ENCODE data around the gene ITGAV.
A peak's percentile ranks its signal among the peaks of the same experiment; 100 is the strongest.

ITGAV gene

DNA sequence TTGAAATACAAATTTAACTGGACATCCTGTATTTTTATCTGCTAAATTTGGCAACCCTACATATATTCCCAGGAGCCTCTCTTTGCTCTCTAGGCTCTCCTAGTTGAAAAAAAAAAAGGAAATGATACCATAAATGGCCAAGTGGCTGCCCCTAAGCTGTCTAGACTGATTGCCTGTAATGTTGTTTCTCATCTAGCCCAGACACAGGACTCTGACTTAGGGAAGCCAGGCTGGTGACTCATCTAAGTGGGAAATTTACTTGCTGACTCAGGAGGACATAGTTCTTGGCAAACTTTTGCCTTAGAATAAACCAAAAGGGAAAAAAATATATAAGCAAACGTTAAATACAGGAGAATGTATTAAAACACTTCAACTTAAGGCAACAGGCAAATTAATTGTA is 14.6 kb upstream of the ITGAV start:
- no peak for DNase-seq (ENCODE audit: low read depth in 3 of 3)

DNA sequence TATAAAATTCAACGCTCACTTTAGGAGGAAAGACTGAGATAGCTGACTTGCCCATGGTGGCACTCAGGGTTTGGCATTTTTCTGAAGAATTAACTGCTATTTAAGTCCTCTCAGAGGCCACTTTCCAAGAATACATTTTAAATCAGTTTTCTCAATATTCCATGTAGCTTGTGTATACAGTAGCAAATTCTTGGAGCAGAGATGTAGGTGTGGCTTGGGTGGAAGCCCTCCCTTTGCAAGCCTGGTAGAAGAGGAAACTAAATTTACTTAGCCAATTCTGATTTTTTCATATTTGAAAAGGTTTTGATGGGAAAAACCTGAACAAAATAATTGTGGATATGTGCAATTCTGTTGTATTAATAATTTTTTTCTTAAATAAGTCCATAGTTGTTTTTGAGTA is 14.0 kb upstream of the ITGAV start:
- DNase-seq (ENCODE audit: low read depth in 3 of 3) = no peak

DNA sequence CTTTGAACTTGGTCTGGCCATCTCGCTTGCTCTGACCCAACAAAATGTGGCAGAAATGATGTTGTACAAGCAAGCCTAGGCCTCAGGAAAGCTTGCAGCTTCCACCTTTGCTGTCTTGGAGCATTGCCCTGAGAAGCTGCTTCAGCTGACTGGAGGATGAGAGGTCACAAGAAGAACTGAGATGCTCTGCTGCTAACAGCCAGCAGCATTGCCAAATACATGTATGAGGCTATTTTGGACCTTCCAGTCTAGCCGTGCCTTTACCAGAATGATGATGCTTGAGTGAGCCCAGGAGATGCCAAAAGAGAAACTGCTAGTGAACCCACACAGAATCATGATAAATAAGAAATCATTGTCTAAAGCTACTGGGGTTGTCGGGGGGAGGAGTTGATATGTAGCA is 13.2 kb upstream of the ITGAV start:
- DNase-seq (ENCODE audit: low read depth in 3 of 3) = no peak

DNA sequence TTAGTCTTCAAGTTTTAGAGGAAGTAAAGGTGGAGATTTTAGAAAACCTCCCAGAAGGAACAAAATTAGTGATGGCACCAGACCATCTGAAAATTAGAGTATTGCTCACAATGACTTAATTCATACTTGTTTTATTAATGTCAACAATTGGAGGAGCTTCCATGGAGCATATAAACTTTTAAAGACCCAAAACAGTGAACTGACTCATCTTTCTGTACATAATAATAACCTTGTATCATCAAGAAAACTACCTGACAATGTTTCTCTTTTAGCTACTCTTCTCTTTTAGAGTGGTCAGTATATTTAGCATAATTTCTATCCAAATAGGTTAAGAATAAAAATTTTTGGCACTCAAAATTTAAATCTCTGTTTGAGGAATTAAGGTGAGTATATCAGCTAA is 7.2 kb upstream of the ITGAV start:
- DNase-seq (ENCODE audit: low read depth in 3 of 3) = no peak

DNA sequence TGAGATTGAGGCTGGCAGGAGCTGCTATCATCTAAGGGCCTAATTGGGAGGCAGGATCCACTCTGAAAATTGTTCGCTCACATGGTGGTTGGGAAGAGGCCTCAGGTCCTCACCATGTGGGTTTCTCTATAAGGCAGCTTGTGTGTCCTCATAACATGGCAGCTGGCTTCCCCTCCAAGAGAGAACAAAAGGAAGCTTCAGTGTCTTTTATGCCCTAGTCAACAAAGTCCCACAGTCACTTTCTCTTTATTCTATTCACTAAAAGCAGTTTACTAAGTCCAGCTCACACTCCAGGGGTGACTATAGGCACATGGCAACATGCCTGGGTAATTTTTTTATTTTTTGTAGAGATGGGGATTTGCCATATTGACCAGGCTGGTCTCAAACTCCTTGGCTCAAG is 5.8 kb upstream of the ITGAV start:
- no peak for DNase-seq (ENCODE audit: low read depth in 3 of 3)

DNA sequence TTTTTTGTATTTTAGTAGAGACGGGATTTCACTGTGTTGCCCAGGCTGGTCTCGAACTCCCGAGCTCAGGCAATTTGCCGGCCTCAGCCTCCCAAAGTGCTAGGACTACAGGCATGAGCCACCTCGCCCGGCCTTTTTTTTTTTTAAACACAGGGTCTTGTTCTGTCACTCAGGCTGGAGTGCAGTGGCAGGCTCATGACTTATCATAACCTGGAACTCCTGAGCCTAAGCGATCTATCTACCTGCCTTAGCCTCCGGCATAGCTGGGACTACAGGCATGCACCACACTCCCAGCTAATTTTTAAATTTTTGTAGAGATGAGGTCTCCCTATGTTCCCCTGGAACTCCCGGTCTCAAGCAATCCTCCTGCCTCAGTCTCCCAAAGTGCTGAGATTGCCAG is 1.4 kb upstream of the ITGAV start:
- DNase-seq (ENCODE audit: low read depth in 3 of 3) = no peak

DNA sequence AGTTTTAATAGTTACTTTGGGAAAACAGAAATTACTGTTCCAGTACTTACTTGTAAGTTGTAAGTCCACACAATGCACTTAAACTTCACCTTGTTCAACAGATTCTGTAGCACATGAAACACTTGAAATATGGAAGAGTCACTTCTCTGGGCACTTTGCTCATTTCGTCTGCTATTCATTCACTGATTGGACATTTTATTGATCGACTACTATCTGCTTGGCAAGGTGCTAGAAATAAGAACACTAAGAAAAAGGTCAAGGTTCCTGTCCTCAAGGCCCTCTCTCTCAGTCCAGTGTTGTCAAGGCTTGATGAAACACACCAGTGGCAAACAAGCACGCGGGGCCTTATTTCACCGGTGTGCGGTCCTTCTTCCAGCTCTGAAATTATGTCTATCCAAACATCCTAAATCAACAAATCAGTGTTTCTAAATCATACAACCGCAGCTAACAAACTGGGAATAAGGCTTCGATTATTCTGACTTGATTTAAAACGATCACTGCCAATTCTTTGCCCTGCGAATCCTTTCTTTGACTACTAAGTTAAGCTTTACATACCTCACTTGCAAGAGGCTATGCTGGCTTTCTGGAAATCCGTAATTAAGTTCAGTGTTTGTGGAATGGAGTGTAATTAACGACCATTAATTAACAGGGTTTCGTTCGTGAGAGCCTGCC is 780 bp upstream of the ITGAV start:
- DNase-seq (ENCODE audit: low read depth in 3 of 3) = no peak

DNA sequence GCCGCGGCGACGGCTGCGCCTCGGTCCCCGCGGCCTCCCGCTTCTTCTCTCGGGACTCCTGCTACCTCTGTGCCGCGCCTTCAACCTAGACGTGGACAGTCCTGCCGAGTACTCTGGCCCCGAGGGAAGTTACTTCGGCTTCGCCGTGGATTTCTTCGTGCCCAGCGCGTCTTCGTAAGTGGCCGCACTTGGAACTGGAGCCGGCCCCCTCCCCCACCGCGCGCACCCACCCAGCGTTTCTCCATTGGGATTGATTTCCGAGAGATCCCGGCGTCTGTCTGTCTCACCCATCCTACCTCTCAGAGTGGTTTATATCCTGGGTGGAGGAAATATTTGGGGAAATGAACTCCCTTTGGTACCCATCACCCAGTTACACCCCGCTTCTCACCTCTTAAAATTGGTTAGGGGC is 498 bp downstream of the ITGAV start:
- DNase-seq (ENCODE audit: low read depth in 3 of 3) = no peak

DNA sequence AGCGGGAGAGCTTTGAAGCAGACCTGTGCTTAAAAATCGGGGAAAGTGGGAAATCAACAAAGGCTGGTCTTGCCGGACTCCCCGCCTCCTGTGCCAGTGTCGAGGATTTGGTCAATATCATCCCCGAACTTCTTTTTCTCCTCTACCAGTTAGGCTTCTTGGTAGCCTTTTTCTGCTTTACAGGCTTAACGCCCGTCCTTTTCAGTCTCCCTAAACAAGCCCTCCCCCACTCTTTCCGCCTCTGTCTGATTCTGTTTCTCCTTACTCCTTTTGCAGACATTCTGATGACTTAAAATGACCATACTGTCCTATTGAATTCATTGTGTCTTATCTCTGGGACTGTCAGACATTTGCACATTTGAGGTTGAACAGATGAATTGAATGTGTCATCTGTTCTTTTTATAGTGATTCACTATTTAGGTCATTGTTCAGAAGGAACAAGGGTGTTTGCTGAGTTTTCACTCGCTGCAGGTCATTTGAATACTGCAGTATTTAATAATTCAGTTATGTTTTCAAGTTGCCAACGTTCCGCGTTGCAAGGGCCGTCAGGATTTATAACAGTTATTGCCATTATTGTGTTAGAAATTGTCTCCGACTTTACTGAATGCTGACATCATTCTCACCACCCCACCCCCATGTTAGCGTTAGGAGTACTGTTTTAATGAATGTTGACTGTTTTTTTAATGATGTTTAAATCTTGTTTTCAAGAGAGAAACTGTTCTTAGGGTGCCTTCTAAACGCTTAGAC is 1.1 kb downstream of the ITGAV start:
- peak in 1 of 3 experiments; percentile 5 for DNase-seq (ENCODE audit: low read depth in 3 of 3)

DNA sequence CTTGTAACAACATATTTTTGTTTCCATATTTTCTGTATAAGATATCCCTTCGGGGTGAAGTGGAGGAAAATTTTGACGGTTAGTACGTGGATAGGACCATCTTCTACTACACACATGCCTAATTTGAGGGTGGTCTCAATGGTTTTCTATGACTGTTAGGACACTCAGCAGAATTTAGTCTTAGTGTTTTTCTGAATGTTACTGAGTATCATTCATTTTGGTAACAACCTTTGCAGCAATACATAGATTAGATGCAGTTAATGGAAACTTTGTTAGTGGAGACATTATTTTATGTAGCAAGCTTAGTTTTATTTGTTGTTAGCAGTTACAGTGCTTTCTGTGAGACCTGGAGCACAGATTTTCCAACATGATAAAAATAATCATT is 1.6 kb downstream of the ITGAV start:
- DNase-seq (ENCODE audit: low read depth in 3 of 3) = no peak

DNA sequence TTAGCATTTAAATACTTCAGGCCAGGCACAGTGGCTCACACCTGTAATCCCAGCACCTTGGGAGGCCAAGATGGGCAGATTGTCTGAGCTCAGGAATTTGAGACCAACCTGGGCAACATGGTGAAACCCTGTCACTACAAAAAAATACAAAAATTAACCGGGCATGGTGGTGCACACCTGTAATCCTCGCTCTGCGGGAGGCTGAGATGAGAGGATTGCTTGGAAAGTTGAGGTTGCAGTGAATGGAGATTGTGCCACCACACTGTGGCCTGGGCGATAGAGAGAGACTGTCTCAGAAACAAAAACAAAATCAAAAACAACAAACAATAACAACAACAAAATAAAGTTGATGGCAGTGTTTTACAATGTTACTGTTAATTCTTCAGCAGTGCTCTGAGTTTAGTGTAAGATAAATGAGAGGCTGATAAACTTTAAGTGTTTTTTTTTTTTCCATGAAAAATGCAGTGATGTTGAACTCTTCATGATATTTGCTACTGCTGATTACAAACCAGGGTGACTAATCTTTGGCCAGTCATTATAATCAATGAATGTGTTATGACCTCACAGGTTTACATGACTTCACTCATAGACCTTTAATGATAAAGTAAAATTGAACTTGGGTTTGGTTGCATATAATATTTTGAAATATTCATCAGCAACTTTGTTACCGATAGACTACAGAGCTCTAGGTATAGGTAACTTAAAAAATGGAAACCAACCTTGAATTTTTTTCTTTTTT is 2.5 kb downstream of the ITGAV start:
- DNase-seq (ENCODE audit: low read depth in 3 of 3) = no peak

DNA sequence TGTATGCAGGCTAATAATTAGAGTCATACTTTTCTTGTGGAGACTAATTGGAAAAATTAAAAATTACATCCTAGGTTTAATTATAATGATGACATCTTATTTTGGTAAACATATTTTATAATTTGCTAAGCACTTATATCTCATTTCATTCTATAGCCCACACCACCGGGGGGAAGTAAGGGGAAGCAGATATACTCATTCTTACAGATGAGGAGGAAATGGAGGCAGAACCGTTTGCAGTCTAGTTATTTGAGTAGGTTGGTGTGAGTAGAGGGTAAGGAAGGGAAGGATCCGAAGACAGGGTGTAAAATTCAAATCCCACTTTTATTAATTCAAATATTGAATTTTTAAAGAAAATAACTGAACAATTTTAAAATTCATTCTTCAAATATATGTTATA is 3.7 kb downstream of the ITGAV start:
- no peak for DNase-seq (ENCODE audit: low read depth in 3 of 3)

DNA sequence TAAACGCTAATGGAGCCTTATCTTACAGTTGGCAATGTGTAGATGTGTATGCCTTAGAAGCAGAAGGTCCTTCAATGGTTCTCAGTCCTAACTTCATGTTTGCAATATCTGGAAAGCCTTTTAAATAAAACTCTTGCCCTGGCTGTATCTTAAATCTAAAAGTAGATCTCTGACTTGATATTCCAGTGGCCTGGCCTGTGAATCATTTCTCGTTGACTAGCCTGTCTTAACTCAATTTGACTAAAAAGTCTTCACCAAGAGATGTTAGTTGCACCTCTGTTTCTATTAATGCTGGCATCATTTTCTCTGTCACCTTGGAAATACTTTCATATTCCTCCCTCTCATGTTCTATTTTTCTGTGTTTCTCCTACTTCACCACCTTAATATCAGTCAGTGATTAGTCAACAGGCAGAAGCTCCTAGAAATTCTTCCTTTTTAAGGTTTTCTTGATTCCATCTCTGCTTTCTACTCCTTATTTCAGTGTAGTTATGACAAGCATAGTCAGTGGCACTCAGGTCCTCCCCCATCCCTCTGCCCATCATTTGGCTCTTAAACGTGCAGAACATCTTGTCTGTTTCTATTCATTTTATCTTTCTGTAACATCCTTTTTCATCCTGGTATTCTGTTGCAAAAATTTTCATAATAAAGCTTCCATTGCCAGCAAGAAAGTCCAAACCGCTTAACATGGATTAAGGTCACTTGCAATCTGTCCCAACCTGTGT is 4.3 kb downstream of the ITGAV start:
- no peak for DNase-seq (ENCODE audit: low read depth in 3 of 3)

DNA sequence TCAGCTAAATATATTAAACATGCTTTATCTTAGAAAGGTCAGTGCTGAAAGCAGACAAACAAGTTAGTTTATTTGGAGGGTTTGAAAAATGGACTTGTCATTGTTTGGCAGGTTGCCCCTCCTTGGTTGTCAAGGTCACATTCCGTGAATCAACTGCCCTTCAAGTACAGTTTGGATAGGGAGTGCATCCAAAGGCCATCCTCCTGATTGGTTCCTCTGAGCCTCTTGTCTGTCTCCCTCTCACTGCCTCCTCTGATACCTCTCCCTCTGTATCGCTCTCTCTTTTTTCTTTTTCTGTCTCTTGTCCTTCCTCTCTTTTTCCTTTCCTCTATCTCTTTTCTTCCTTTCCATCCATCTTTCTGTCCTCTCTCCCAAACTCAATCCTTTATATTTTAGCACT is 5.4 kb downstream of the ITGAV start:
- no peak for DNase-seq (ENCODE audit: low read depth in 3 of 3)

DNA sequence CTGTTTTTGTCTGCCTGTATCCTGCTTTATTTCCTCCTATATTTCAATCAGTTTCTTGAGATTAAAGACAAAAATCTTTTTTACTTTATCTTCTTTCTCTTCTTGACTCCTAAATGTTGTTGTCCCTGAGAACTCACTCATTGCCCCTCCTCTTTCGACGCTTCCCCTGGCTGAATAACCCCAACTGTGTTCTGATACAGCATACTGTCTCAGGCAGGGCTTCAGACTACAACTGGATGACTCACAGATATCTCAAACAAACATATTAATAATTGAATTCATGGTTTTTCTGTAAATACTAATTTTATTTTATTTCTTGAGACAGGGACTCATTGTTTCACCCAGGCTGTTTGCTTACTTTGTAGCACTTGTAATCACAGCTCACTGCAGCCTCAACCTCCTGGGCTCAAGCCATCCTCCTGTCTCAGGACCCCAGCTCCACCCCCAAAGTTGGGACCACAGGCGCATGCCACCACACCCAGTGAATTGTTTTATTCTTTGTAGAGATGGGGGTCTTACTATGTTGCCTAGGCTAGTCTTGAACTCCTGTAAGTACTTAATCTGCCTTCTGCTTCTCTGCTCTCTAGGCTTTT is 9.4 kb downstream of the ITGAV start:
- no peak for DNase-seq (ENCODE audit: low read depth in 3 of 3)

DNA sequence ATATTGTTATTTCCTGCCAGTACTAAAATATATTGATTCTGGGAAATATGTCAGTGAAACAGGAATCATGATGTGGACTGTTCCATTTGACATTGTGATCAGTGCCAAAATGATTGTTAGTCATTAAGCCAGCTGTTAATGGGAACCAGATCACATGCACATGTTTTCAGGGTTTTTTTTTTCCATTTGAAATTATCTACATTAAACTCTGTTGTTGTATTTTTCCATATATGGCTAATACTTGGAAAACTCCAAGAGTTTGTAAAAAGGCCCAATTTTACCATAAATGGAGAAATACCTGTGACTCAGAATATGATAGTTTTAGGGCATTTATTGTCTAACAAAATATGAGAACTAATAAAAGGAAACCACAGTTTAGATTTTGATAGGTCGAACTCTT is 13.4 kb downstream of the ITGAV start:
- DNase-seq (ENCODE audit: low read depth in 3 of 3) = no peak

DNA sequence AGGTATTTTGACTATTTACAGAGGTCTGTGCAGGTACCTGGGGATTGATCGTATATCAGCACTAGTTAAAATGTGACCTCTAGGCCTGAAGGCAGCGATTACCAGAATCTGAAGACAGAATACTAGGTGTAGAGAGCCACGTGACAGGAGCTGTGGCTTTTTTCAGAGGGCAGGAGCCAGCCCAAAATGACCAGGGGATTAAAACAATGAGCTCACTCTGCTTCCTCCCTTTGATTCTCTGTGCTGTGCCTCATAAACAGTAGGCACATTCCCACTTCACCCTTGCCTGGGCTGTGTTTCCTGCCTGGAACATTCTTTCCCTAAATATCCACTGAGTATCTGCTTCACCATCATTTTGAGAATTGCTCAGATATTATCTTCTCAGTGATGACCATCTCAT is 15.2 kb downstream of the ITGAV start:
- DNase-seq (ENCODE audit: low read depth in 3 of 3) = no peak

DNA sequence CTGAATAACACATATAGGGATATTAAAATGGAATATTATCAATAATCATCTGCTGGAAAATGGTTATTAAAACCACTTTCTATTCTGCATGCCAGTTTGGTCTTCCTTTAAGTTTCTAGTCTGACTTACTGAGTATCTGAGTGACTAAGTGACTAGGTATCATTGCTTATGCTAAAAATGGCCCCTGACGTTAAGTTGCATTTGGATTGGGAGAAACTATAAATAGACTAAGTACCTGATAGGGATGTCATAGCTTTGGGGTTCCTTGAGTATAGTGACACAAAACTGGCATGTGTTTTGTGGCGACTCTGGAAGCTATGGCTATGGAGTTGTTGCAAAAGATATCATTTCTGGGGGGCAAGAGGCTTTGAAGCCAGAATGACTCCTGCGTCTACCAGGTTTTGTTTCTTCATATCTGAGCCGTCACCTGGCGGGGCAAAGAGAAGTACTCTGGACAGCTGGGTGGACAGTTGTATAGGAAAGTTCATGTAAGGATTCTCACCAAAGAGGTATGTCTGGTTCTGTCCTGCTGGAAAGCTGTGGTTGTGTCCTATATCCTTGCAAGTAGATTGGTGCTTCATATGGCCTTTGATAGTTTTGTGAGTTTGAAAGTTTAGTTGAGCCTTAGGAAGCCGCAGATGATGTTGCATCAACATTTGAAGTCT is 17.9 kb downstream of the ITGAV start:
- no peak for DNase-seq (ENCODE audit: low read depth in 3 of 3)

DNA sequence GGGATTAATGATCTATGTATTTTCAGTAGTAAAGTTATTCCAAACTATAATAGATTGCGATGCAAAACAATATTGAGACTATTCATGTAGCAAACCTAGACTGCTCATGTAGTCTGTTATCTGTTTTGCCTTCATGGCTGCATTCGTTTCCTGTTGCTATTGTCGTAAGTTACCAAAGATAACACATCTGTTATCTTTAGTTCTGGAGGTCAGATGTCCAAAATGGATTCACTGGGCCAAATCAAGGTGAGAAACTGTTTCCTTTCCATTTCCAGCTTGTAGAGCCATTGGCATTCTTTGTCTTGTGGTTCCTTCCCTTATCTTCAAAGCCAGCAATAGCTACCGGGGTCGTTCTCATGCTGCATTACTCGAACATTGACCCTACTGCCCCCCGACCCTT is 20.9 kb downstream of the ITGAV start:
- DNase-seq (ENCODE audit: low read depth in 3 of 3) = no peak

DNA sequence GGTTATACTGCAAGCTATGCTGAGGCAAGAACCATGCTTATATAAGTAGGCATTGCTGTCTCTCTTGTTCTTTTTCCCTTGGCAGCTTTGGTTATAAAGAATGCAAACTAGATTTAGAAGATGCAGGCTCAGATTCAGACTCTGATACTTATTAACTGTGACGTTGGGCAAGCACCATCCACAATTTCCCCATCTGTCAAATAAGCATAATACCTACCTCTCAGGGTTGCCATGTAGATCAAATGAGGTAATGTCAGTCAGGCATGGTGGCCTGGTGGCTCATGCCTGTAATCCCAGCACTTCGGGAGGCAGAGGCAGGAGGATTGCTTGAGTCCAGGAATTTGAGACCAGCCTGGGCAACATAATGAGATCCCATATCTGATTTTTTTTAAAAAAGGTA is 21.7 kb downstream of the ITGAV start:
- no peak for DNase-seq (ENCODE audit: low read depth in 3 of 3)

DNA sequence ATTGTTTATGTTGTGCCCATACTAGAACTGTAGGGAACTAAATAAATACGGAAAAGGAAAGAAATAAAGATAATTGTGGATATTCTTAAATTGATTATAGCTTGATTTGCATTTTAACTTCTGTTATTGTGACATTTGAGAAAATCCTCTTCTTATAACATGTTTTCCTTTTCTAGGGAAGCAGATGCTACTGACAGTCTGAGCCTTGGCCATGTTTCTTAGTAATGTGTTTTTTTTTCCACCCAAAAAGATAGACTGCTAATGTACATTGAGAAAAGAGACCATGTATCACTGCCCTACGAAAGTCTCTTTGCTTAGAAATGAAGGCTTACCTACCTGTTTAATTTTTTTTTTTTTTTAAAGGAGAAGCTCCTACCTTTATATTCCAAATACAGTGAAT is 22.2 kb downstream of the ITGAV start:
- no peak for DNase-seq (ENCODE audit: low read depth in 3 of 3)
